PC-9 (cell line): ENCODE results near the gene MAPT.

ENCODE experiments used
- CTCF ChIP-seq: fragments of 200-600 bp; sonication (generic); conservative IDR thresholded peaks from 2 replicates; pipeline ENCODE4 v1.6.1; 2017; ENCODE audit warnings: mixed run types, antibody characterized with exemption, mild to moderate bottlenecking, moderate library complexity
- EZH2 ChIP-seq: fragments of 200-600 bp; sonication (generic); IDR thresholded peaks from 2 replicates; pipeline ENCODE4 v1.8.0; 2017; ENCODE audit warnings: antibody characterized with exemption, low read depth

DNA sequence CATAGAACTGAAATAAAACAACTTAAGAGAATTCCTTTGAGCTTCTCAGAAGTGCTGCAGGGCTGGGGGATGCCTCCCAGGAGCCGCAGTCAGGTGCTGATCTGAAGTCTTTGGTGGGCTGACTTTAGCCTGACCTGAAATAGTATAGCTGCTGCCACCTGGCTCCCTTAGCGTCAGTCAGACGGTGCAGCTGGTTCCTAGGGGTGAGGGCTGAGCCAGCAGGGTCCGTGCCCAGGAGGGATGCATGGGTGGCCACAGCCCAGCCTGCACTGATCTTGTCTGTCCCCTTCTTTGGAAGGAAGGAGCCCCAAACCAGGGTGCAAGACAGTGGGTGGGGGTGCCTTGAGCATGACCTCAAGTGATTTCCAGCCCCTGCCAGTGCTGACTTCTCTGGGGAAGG lies 11.5 kb downstream of the MAPT start:
- TF ChIP-seq CTCF (no peak), EZH2 (no peak)
